ENCODE measurements around the gene SERTAD2.

The SERTAD2 gene

DNA sequence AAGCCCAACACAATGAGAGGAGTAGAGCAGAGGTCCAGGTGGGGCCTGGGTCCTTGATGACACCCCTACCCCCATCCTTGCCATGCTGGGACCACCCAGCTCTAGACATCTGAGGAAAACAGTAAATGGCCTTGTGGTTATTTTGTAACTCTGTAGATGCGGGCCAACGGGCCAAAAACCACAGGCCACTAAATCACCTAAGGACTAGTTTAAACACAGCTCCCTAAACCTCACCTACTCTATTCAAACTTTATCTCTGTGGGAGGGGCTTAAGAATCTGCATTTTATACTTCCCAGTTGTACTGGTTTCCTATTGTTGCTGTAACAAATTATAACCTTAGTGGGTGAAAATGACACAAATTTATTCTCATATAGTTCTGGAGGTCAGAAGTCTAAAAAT, 19.0 kb upstream of the SERTAD2 start:
- no peak for DNase-seq

DNA sequence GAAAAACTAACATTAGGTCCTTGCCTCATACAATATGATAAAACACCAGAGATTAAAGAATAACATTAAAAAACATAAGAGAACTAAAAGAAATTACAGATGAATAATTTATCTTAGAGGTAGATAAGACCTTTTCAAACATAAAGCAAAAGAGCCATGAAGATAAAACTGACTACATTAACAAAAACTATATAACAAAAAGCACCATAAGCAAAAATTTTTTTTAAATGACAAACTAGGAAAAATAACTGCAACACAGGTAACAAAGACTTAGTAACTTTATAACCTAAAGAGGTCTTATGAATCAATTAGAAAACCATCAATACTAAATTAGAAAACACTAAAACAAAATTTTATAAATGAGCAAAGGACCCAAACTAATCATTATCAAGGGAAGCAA, 16.3 kb upstream of the SERTAD2 start:
- no peak for DNase-seq

DNA sequence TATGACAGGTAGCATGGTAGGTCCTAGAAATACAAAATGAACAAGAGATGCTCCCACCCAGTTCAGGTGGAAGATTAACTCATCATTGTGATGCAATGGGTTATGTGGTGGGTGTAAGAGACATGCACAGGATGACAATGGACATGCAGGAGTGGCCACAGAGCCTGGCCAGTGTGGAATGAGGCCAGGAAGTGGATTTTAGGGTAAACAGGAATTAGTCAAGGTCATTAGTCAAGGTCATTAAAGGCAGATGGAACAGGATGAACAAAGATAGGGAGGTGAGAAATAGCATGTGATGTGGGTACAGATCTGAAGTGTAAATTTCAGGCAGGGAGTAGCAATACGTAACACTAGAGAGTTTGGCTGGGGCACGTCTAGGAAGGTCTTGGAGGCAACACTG, 15.6 kb upstream of the SERTAD2 start:
- DNase-seq: no peak

DNA sequence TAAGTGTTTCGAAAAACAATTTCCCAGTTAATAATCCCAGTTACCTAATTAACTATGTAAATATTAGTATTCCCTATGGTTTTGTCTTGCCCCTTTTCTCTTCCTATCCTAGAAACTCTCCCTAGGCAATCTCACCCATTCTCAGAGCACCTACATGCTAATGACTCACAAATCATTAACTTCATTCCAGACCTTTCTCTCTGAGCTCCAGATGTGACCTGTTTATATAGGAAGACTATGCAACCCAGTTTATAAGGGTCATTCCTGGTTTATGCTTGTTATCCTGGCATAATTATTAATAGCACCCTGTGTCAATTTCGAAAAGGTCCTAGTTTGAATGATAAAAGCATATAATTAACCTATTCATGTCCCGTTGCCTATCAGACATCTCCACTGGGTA, 14.8 kb upstream of the SERTAD2 start:
- no peak for DNase-seq

DNA sequence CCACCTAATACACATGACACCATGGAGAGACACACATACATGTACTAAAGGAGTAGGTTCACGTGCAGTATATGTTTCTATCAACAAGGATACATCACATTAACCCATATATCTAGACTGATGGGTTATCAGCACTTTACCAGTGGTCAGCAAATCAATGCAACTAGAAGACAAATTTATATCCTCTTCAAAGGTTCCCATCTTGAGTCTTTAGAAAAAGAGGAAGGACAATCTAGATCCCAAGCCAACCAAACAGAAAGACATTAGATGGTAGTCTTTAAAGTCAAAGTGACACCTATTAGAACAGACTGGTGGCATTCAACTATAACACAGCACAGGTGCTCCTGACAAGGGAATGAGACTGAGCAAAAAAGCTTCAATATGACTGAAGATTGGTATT, 13.8 kb upstream of the SERTAD2 start:
- DNase-seq: no peak

DNA sequence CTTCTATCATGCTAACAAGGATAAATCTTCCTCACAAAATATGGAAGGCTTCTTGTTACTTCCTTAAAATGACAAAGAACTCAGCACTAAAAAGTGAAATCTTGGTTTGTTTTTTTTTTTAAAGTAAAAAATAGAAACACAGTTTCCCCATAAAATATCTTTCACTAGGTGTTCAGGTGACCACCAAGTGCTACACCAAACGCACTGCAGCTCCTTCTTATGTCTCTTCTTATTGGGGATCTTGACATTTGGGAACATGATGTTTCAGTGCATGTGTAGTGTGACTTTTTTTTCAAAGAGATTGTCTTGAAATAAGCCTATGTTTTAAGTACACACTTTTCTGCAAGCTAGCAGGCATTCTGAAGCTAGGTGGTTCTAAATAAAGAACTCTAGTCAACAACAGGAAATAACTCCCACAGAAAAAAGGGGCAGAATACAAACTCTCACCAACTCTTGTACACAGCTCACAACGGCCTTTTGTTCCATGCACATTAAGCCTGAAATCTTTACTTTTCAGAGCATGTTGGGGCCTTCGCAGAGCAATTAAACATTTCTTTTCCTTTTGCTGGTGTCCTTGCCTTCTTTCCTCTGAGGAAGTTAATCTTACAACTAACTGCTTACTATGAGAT, 13.2 kb upstream of the SERTAD2 start:
- no peak for DNase-seq

DNA sequence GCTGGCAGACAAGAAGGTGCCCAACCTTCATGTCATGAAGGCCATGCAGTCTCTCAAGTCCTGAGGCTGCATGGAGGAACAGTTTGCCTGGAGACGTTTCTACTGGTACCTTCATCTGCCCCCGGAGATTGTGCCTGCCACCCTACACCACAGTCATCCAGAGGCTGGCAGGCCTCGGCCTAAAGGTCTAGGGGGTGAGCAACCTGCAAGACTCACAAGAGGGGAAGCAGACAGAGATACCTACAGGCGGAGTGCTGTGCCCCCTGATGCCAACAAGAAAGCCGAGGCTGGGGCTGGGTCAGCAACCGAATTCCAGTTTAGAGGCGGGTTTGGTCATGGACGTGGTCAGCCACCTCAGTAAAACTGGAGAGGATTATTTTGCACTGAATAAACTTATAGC, 12.0 kb upstream of the SERTAD2 start:
- no peak for DNase-seq

DNA sequence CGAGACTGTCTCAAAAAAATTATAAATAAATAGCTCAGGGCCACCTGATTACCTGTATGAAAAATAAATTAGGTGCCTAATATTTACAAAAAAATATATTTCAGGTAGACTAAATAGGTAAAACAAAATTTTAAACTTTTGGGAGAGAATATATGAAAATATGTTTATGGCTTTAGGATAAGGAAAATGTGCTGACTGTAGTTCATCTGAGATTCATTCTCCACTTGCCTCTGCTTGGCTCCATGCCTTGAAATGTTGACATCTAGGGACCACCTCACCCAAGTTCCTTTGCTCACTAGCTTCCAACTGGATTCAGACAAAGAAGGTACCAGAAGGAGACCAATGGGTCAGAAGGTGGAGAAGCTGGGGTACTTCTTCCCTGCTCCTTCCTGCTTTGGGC, 9.7 kb upstream of the SERTAD2 start:
- DNase-seq: no peak

DNA sequence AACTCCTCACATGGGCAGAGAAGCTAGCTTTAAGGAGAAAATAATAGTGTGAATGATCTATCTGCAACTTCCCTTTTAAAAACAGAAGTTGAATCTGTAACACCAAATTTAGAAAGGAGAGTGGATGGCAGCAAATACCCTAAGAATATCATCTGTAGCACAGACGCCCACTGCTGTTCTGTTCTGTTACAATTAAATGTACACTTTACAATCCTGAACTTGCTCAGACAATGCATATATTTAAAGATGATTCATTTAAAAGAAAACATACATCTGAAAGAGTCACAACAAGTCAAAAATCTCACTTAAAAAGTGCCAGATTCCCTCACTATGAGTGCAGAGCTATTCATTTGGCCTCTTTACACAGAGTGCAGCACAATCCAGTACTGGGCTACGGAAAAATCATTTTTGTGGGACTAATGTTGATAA, 8.0 kb upstream of the SERTAD2 start:
- DNase-seq: no peak

DNA sequence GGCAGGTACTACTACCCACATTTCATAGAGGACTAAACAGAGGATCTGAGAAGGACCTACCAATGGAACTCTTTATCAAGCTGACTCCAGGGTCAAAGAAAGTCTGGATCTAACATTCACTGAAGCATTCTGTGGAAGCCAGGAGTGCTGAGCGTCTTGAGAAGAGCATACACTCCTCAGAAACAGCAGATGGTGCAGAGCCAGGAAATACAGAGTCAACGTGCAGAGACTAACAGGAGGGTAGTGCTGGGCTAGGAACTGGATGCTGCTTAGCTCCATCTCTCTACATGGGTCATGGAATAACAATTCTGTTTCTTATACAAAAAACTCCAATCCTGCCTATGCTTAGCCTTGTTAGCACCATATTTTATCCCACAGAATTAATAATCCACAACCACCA, 5.5 kb upstream of the SERTAD2 start:
- no peak for DNase-seq

DNA sequence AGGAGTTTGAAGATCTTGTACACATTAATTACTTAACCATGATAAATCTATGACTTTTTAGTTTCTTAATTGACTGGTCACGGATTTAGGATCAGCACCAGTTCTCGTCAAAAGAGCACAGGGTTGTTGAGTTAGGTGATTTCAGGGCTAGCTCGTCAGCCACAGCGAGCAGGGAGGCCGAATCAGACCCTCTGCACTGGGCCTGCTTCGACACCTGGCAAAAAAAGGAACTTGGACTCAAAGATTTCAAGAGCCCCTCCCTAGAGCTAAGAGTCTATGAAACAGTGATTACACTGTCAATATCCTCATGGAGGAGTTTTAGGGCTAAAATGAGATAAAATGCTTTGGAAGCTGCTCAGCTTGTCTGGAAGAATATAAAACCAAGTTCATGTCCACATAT, 4.6 kb upstream of the SERTAD2 start:
- no peak for DNase-seq

DNA sequence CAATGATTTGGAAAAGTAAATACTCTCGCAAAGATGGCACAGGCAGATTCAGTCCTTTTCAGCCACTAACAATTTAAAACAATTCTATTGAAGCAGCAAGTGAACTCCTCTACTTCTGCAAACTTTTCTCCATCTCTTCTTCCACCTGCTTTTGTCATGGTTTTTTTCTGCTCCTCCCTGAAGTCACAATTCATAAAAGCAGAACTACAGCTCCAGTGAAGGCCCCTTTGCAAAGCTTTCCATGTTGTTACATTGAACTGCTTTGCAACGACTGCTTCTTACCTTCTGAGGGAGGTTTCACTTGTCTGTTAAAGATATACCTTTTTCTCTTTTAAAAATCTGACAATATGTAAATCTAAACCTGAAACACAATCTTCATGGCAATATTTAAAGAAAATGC, 3.7 kb upstream of the SERTAD2 start:
- no peak for DNase-seq

DNA sequence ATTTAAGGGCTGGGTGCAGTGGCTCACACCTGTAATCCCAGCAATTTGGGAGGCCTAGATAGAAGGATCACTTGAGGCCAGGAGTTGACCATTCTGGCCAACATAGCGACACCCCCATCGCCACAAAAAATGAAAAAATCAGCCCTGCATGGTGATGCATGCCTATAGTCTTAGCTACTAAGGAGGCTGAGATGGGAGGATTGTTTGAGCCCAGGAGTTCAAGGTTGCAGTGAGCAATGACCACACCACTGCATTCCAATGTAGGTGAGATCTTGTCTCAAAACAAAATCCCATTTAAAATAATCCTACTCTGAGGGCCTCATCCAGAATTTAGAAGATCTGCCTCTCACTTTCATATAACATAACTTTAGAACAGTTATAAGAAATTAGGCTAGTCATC, 2.7 kb upstream of the SERTAD2 start:
- DNase-seq: no peak

DNA sequence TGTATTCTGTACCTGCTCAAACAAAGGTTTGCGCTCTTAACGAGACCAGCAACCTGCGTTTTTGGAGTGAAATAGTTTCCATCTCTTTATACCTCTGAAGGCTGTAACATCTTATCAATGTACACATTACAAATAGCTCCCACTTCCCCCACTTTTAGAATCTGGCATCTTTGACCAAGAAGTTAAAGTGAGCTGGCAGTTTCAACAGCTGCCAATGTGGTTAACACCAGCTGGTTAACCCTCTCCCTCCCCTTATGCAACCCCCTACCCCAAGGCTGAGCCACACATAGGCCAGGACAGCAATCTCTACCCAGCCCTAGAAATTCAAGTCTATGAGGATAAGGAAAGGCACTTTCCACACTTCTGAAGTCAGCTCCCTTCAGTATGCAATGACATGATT, 2.2 kb upstream of the SERTAD2 start:
- DNase-seq: no peak

DNA sequence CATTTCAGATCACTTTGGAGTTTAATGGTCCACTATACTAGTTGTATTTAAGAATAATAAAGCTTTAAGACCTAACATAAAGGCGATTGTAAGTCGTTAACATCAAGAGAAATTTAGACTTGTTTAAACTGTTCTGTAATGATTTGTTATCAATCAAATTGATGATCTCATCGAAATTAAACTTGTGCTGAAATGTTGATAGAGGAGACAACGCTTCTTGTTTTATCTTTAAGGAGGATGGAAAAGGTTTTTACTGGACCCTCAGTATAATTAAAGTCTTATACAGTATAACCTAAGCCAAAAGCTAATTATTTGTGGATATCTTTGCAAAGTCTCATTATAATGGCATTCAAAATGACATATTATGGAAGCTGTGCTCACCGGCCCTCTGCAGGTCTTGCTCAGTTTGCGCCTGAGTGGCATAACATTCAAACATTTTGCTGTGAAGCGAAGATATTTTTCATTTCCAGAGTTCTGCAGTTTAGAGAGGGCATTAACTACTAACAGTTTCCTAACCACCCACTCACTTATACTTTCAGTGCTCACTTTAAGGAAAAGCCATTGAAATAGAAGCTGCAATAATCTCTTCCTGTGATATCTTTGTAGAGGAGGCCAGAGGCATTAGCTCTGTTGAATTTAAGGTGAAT, 1.4 kb upstream of the SERTAD2 start:
- DNase-seq: no peak

DNA sequence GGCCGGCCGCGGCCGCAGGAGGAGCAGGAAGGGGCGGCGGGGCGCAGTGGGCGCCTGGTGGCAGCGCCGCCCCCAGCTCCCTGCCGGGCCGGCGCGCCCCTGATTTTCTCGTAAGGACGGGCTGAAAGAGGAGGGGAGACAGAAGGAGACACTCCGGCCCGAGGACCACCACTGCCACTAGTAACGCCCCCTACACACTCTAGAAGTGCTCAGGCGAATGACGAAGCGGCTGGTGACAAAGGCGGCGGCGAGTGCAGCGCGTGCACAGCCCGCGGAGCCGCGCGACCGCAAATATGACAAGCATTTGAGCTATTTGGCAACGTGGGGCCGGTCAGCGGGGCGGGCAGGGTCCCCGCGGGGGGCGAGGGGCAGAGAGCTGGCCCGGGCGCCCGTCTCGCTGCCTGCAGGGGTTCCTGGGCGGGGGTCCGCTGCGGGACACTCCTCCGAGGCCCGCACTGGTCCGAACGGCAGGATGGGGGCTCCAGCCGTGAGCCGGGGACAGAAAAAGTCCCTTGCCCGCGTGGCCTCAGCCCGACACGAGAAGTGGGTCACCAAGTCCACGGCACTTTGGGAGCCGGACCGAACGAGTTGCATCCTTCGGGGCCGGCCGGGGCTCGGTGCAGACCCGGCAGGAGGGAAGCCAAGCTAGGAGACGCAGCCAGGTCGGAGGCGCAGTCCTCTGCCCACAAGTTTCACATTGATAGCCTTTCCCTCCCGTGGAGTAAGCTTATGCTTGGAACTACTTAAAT, 524 bp upstream of the SERTAD2 start:
- peak; percentile 55 for DNase-seq

DNA sequence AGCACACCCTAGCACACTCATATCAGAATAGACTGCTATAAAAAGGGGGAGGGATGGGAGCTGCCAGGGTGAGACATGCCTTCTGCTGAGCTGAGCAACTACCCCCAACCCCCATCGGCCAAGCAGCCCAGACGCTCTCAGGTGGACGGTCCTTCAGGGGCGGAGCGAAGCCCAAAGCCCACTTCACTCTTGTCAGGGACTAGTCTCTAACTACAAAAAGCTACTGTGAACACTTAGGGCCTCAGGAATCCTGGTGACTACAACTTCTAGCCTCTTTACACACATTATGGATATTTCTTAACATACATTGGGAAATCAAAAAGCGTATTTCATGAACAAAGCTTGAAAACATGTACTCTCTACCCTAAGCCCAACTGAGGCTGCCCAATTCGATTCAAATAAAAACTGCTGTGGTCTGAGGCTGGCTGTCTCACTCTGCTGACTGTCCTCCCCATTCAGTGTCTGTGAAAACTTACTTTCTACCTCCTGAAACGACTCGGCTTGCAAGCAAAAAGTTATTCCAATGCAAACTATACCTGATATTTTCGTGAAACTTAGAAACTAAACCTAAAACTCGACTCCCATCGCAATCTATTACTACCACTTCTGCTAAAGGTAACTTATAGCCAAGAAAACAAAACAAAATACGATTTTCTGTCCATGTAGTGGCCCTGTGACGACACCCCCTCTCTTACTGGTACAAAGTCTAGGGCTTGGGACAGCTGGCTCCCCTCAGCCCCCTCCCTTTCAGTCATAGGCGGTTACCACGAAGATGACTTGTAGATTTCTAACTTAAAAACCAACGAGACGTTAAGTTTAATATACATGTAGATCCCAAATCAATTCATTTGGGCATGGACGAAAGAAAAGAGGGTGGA, 1.2 kb downstream of the SERTAD2 start:
- DNase-seq: no peak

DNA sequence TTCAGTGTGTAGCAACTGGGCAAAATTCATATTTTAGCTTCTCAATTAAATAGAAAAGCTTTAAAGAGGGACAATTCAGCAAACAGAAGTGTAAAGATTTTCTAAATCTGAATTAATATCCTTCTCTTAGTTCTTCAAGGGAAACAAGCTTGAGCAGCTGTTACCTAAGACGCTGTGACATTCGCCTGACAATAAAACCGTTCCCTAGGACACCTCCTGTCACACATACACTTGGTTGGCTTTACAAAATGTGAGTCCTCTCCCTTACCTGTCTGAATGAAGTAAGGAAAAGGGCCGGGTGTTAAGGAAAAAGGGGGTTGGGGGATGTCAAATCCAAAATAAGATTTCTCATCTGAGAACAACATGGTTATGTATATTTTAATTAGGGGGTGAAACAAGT, 2.1 kb downstream of the SERTAD2 start:
- DNase-seq: no peak

DNA sequence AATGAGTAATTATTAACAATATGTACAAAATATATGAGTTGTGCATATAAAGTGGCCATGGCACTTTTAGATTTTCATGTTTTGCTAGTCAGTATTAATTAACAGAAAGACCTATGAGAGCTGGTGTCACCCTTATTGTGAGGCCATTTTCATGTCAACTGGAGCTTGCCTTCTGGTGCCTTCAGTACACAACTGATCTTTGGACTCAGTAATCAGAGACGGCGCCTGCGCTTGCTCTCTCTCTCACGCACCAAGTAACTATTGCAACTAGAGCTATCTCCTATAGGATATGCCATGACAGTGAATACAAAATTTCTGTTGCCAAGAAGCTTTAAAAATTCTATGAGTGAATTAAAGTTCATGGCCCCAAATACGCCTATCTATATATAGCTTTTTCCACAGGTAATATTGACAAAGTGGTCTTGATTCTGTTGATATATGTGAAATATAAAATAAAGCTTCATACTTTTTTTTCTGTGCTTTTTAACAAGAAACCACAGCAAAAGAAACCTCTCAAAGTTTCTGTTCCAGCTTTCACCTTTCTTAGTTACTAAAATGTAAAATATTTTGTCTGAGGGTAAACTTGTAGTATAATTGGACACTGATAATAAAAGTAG, 2.9 kb downstream of the SERTAD2 start:
- DNase-seq: no peak

DNA sequence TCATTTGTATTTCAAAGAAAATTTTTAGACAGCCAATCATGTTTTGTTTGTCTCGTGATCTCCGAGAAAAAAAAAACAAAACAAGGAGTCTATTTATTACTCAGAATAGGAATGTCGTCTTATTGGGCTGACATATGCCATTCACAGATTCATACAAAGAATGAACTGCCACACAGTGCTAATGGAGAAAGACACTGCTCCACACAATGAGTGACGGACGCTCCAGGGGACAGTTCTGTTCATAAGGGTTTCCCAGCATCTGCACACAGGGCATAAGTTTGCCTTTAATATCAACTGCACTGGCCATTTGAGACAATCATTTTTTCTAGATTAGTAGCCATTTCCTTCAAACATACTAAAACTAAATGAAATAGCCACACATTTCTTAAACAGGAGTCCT, 3.4 kb downstream of the SERTAD2 start:
- DNase-seq: no peak

DNA sequence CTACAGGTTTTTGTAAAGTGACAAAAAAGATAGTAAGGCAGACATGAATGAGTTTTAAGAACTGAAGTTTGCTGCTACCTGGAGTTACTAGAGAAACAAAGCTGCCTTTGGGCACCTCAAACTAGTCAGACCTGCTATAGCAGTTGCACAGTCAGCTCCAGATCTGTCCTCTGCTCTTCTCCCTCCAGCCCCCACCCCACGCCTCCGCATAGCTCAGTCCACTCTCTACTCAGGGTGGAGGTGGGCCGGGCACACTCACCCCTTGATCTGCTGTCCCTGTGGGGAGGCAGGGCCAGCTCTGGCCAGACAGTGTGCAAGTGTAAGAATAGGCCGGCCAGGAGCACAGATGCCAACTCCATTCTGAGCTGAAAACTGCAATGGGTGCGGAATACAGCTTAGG, 4.1 kb downstream of the SERTAD2 start:
- DNase-seq: no peak

DNA sequence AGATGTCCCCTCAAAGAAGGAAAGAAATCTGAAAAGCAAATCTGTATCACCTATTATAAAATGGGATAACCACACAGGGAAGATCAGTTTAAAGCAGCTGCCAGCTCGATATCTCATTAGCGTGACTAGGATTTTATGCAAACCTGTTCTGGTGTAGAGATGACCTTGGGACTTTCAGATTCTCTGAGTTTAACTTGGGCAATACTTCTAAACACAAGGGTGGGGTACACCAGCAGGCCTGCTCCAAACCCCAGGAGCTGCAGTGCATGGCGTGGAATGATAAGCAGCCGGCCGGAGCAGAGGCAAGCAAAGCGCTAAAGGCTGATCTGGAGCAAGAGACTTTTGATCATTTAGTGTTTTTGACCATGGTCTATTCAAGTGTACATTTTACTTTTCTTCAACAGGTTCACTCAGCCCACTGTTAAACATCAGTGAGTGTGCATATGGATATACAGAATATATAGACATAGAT, 4.7 kb downstream of the SERTAD2 start:
- no peak for DNase-seq
